SK-N-SH (cell line): ENCODE measurements around the gene RHCE. TPM values are rescaled to one million over a fixed set of nuclear protein-coding genes. Genes with fewer than 3 reads are reported as not detected.
"Not testable (repeated sequence)": the region's sequence is repeated elsewhere in the genome, so short reads cannot be mapped to it uniquely, and the experiment has no call there.

Experiments
- CTCF ChIA-PET: fragments of 300-600, 350-600 bp; formaldehyde crosslinking; extraction: SDS; loops from one replicate; lab custom pipeline; 2021; lab: Yijun Ruan, JAX
- POLR2A ChIA-PET: fragments of 350-600 bp; sonication (Branson Sonifier 250); formaldehyde crosslinking; extraction: SDS; loops from one replicate; lab custom pipeline; 2020; ENCODE audit warnings: antibody characterized with exemption, inconsistent platforms; lab: Yijun Ruan, JAX
- DNase-seq: peaks from one replicate; pipeline ENCODE4 v3.0.0; 2012
- H2AFZ ChIP-seq: fragments of 200-600 bp; sonication (generic); 2 replicates; pipeline ENCODE4 v1.8.1; 2016; ENCODE audit warnings: antibody characterized with exemption, mild to moderate bottlenecking, low read depth
- H3F3A ChIP-seq: fragments of 200-600 bp; sonication (generic); replicated peaks from 2 replicates; pipeline ENCODE3; 2016; ENCODE audit warnings: antibody characterized with exemption, mild to moderate bottlenecking; ENCODE audit not compliant: insufficient read depth
- H3K27ac ChIP-seq, 2 experiments: fragments of 200-500 bp in 1 of 2; fragments of 200-600 bp in 1 of 2; sonication (Bioruptor generic) in 1 of 2; sonication (generic), shearing (Covaris generic) in 1 of 2; 2 replicates each; pipeline versions ENCODE4 v1.5.1 to v1.6.1; 2014 to 2016; ENCODE audit warnings: low read depth in 2 of 2, inconsistent platforms in 1 of 2, low read length in 1 of 2, mild to moderate bottlenecking in 1 of 2, mixed read lengths in 1 of 2
- H3K27me3 ChIP-seq: fragments of 200-600 bp; sonication (generic), shearing (Covaris generic); 2 replicates; pipeline ENCODE4 v1.6.1; 2016; ENCODE audit warnings: mixed run types; ENCODE audit not compliant: insufficient read depth
- H3K36me3 ChIP-seq, 2 experiments: fragments of 200-500 bp in 1 of 2; fragments of 200-600 bp in 1 of 2; sonication (Bioruptor generic) in 1 of 2; sonication (generic) in 1 of 2; replicated peaks in 1 of 2; 2 replicates each; pipeline versions ENCODE3 to v1.5.1; 2014 to 2016; ENCODE audit warnings: low read length in 1 of 2, mild to moderate bottlenecking in 1 of 2; ENCODE audit not compliant: insufficient read depth in 2 of 2, control insufficient read depth in 1 of 2
- H3K4me1 ChIP-seq, 2 experiments: fragments of 200-500 bp in 1 of 2; fragments of 200-600 bp in 1 of 2; sonication (Bioruptor generic) in 1 of 2; sonication (generic), shearing (Covaris generic) in 1 of 2; 2 replicates each; pipeline versions ENCODE4 v1.5.1 to v1.6.1; 2014 to 2016; ENCODE audit warnings: low read depth in 1 of 2, low read length in 1 of 2, mixed run types in 1 of 2; ENCODE audit not compliant: insufficient read depth in 2 of 2, control insufficient read depth in 1 of 2
- H3K4me2 ChIP-seq: fragments of 200-600 bp; sonication (generic), shearing (Covaris generic); 2 replicates; pipeline ENCODE4 v1.6.1; 2017; ENCODE audit warnings: mixed run types
- H3K4me3 ChIP-seq, 2 experiments: fragments of 200-500 bp in 1 of 2; fragments of 200-600 bp in 1 of 2; sonication (Bioruptor generic) in 1 of 2; sonication (generic), shearing (Covaris generic) in 1 of 2; 2 replicates each; pipeline versions ENCODE4 v1.5.1 to v1.8.1; 2014 to 2016; ENCODE audit warnings: low read depth in 2 of 2, inconsistent platforms in 1 of 2, low read length in 1 of 2, mild to moderate bottlenecking in 1 of 2, mixed read lengths in 1 of 2, moderate library complexity in 1 of 2
- H3K79me2 ChIP-seq: fragments of 200-600 bp; sonication (generic); 2 replicates; pipeline ENCODE4 v1.8.1; 2017; ENCODE audit warnings: mild to moderate bottlenecking; ENCODE audit not compliant: insufficient read depth
- H3K9ac ChIP-seq: fragments of 200-600 bp; sonication (generic); 2 replicates; pipeline ENCODE4 v1.6.1; 2017; ENCODE audit warnings: mixed run types
- H3K9me2 ChIP-seq: fragments of 200-600 bp; sonication (generic); 2 replicates; pipeline ENCODE4 v1.6.1; 2017; ENCODE audit warnings: mixed run types
- H3K9me3 ChIP-seq: fragments of 200-600 bp; sonication (generic); 2 replicates; pipeline ENCODE4 v1.6.1; 2017; ENCODE audit warnings: mixed run types, mild to moderate bottlenecking, moderate library complexity
- H4K20me1 ChIP-seq: fragments of 200-600 bp; sonication (generic); 2 replicates; pipeline ENCODE4 v1.6.1; 2017; ENCODE audit warnings: mild to moderate bottlenecking, mixed run types; ENCODE audit not compliant: insufficient read depth
- EP300 ChIP-seq, 2 experiments: IDR thresholded peaks; 2 replicates each; pipeline versions ENCODE4 v1.4.0 to v1.6.1; 2012; ENCODE audit warnings: borderline replicate concordance in 1 of 2, low read depth in 1 of 2, low read length in 1 of 2
- EZH2phosphoT487 ChIP-seq: fragments of 200-600 bp; sonication (generic); IDR thresholded peaks from 2 replicates; pipeline ENCODE4 v1.6.1; 2017; ENCODE audit warnings: low read depth, mixed run types, mild to moderate bottlenecking, antibody characterized with exemption, moderate library complexity, borderline replicate concordance
- FOSL2 ChIP-seq: IDR thresholded peaks from 2 replicates; pipeline ENCODE4 v1.4.0; 2012; ENCODE audit warnings: low read depth, mild to moderate bottlenecking, moderate library complexity, borderline replicate concordance
- FOXJ3 ChIP-seq: sonication (generic); formaldehyde crosslinking; IDR thresholded peaks from 2 replicates; pipeline ENCODE4 v1.5.1; 2020; ENCODE audit warnings: mild to moderate bottlenecking, missing genetic modification reagents
- FOXM1 ChIP-seq: IDR thresholded peaks from 2 replicates; pipeline ENCODE4 v1.4.0; 2012; ENCODE audit warnings: low read depth, mild to moderate bottlenecking
- JUND ChIP-seq: IDR thresholded peaks from 2 replicates; pipeline ENCODE4 v1.4.0; 2012
- NFIC ChIP-seq: IDR thresholded peaks from 2 replicates; pipeline ENCODE4 v1.4.0; 2012; ENCODE audit warnings: borderline replicate concordance
- RAD21 ChIP-seq: IDR thresholded peaks from 2 replicates; pipeline ENCODE4 v1.6.1; 2012; ENCODE audit warnings: mild to moderate bottlenecking, low read length
- WGBS: methylation state at CpG from one replicate; pipeline ENCODE4 v1.1.6; 2017; ENCODE audit warnings: low lambda C conversion rate; 5-methylcytosine and 5-hydroxymethylcytosine counted together
- polyA plus RNA-seq, 3 experiments: library from polyadenylated mRNA; depleted of rRNA; stranded (reverse); fragments of >200 nt; gene quantifications; 2 replicates each; pipeline ENCODE4 v1.2.3, GENCODE V29; 2012
- TF ChIP-seq, protein P1 (sequence below): fragments of 150-350 bp; IDR thresholded peaks from 2 replicates; pipeline ENCODE4 v1.6.1; 2016; ENCODE audit warnings: mild to moderate bottlenecking, low read depth, low read length
- TF ChIP-seq, protein P2 (sequence below): IDR thresholded peaks from 2 replicates; pipeline ENCODE4 v1.4.0; 2012; ENCODE audit warnings: low read depth, borderline replicate concordance
- TF ChIP-seq, protein P3 (sequence below): IDR thresholded peaks from 2 replicates; pipeline ENCODE4 v1.6.1; 2012; ENCODE audit warnings: mild to moderate bottlenecking, low read depth, low read length, moderate library complexity

Gene RHCE
- polyA plus RNA-seq (2012; rRNA removed), result 0.54 and 0.57 TPM in 2 replicates
- polyA plus RNA-seq (2012; cell fraction: cytosol; rRNA removed), result 0.77 and 0.90 TPM in 2 replicates
- polyA plus RNA-seq (2012; cell fraction: nucleus; rRNA removed), result 0.36 and 0.68 TPM in 2 replicates

- H3K9me2 ChIP-seq, H3K4me3 ChIP-seq, H3K79me2 ChIP-seq, H3K9me3 ChIP-seq, H2AFZ ChIP-seq, H3K4me1 ChIP-seq, DNase-seq, H3K9ac ChIP-seq, H3K36me3 ChIP-seq, H3K4me2 ChIP-seq, H3K27ac ChIP-seq, CTCF ChIA-PET, POLR2A ChIA-PET, H3F3A ChIP-seq, H4K20me1 ChIP-seq, H3K27me3 ChIP-seq: not testable (repeated sequence)
- WGBS, result 91% methylated on average over 3 of the region's 9 CpGs
These were observed at the start of gene RHCE for GRCh38 chr1:25420715-25421114. Gene RHCE, minus strand, starts transcription at chr1:25420825. Its CDS starts 39 bp downstream, at chr1:25420786.

GRCh38 chr1:25469177-25469576 lies 48.6 kb upstream of the RHCE start:
- Histone ChIP-seq H3F3A (peaks cover 23% of the 10 kb centered on the region), H3K27ac (peak overlapping the region in 1 of 2 experiments; percentile 61; a peak in 2 of 4 replicates), H3K9me3 (no peaks in the 10 kb centered on the region), H3K9me2 (no peaks in the 10 kb centered on the region), H3K27me3 (no peaks in the 10 kb centered on the region), H3K4me1 (peaks cover 0 to 8% of the 10 kb centered on the region in 2 experiments; a peak in 2 of 4 replicates), H3K36me3 (peaks cover 0 to 8% of the 10 kb centered on the region in 2 experiments), H3K4me2 (no peak overlapping the region), H3K9ac (peak overlapping the region; percentile 29; the same call in 1 of the 2 replicates), H2AFZ (no peak overlapping the region), H4K20me1 (peaks cover 10% of the 10 kb centered on the region; the same call in 1 of the 2 replicates), H3K79me2 (peaks cover 95% of the 10 kb centered on the region), H3K4me3 (no peak overlapping the region)
- TF ChIP-seq FOXM1, result no peak
- TF ChIP-seq NFIC, result no peak
- TF ChIP-seq EP300 (IDR thresholded peaks at IDR 0.05; ENCODE audit: borderline replicate concordance in 1 of 2, low read depth in 1 of 2, low read length in 1 of 2), result peak in 1 of 2 experiments; percentile 11; a peak in 1 of 4 replicates
- no peak for TF ChIP-seq RAD21
- TF ChIP-seq, protein P1, sequence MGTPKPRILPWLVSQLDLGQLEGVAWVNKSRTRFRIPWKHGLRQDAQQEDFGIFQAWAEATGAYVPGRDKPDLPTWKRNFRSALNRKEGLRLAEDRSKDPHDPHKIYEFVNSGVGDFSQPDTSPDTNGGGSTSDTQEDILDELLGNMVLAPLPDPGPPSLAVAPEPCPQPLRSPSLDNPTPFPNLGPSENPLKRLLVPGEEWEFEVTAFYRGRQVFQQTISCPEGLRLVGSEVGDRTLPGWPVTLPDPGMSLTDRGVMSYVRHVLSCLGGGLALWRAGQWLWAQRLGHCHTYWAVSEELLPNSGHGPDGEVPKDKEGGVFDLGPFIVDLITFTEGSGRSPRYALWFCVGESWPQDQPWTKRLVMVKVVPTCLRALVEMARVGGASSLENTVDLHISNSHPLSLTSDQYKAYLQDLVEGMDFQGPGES, result no peak
- TF ChIP-seq, protein P2, sequence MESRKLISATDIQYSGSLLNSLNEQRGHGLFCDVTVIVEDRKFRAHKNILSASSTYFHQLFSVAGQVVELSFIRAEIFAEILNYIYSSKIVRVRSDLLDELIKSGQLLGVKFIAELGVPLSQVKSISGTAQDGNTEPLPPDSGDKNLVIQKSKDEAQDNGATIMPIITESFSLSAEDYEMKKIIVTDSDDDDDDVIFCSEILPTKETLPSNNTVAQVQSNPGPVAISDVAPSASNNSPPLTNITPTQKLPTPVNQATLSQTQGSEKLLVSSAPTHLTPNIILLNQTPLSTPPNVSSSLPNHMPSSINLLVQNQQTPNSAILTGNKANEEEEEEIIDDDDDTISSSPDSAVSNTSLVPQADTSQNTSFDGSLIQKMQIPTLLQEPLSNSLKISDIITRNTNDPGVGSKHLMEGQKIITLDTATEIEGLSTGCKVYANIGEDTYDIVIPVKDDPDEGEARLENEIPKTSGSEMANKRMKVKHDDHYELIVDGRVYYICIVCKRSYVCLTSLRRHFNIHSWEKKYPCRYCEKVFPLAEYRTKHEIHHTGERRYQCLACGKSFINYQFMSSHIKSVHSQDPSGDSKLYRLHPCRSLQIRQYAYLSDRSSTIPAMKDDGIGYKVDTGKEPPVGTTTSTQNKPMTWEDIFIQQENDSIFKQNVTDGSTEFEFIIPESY, result no peak
- TF ChIP-seq FOSL2, result peak; percentile 58
- TF ChIP-seq FOXJ3 (CRISPR knock-in tag), result no peak
- TF ChIP-seq EZH2phosphoT487, result no peak
- TF ChIP-seq, protein P3, sequence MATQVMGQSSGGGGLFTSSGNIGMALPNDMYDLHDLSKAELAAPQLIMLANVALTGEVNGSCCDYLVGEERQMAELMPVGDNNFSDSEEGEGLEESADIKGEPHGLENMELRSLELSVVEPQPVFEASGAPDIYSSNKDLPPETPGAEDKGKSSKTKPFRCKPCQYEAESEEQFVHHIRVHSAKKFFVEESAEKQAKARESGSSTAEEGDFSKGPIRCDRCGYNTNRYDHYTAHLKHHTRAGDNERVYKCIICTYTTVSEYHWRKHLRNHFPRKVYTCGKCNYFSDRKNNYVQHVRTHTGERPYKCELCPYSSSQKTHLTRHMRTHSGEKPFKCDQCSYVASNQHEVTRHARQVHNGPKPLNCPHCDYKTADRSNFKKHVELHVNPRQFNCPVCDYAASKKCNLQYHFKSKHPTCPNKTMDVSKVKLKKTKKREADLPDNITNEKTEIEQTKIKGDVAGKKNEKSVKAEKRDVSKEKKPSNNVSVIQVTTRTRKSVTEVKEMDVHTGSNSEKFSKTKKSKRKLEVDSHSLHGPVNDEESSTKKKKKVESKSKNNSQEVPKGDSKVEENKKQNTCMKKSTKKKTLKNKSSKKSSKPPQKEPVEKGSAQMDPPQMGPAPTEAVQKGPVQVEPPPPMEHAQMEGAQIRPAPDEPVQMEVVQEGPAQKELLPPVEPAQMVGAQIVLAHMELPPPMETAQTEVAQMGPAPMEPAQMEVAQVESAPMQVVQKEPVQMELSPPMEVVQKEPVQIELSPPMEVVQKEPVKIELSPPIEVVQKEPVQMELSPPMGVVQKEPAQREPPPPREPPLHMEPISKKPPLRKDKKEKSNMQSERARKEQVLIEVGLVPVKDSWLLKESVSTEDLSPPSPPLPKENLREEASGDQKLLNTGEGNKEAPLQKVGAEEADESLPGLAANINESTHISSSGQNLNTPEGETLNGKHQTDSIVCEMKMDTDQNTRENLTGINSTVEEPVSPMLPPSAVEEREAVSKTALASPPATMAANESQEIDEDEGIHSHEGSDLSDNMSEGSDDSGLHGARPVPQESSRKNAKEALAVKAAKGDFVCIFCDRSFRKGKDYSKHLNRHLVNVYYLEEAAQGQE, result no peak
- TF ChIP-seq JUND, result peak; percentile 25; the same call in 1 of the 2 replicates
- 21% methylated on average over 2 of the region's 2 CpGs for WGBS
- POLR2A ChIA-PET, result no interaction called here
- no peak for DNase-seq
- CTCF ChIA-PET, result interaction anchor here (1.5 kb wide), 1 partner anchor 19 kb away, joined by 7 read pairs; no protein-coding TSS in a partner anchor
